ENCODE results near the gene FEM1B.
"Not testable (repeated sequence)": the region's sequence is repeated elsewhere in the genome, so short reads cannot be mapped to it uniquely, and the experiment has no call there.

FEM1B gene

GRCh38 chr15:68277603-68278344, at the start of gene FEM1B:
FEM1B (plus strand) TSS chr15:68277745; CDS start chr15:68278418, 673 bp downstream.
- DNase-seq: peak; percentile 92

DNA sequence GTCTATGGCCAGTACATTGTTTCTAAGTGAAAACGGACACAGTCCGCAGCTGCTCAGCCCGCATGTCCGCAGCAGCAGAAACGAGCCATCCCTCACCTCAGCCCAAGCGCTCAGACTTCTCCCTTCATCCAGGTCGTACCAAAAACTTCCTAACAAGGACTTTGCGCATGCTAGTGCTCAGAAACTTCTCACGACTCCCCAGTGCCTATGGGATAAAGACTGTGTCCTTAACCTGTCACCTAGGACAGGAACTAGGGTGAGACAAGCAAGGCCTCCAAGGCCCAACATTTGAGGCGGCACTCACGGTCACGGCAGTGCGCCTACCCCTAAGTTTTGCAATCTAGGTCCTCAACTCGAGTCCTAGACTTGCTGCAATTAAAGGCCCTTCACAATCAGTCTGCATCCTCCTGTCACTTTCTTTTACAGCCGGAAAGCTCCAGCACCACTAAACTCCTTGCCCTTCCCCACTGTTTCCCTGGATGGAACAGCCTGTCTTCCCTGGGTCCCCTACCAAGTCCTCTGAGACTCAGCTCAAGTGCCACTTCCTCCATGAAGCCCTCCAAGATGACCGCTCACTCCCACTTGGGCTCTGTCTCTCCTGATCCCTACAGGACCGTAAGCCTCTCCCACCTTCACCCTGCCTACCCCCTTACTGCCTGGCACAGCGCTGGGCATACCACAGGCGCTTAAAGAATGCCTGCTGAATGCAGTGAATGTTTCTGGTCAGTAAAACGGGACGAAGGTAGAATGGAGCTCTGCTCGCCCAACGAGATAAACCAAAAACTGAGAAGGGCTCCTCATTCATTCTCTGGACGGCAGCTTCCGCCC, 49.2 kb upstream of the FEM1B start:
- peak; percentile 14 for DNase-seq

DNA sequence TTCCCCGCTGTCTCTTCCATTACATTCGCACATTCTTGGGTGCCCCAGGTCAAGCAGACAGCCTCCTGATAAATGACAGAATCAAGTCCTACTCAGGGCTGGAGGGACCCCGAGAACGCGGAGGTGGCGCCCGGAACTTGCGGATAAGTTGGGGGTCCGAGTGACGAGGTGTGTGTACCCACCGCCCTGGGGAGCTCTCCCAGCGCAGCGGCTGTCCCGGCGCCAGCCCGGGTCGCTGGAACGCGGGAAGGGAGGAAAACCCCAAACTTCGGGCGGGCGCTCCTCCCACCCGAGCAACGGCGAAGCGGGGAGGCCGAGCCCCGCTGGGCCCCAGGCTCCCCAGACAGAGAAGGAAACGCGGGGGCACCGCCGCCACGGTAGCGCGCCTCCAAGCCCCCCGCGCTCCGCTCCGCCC, 48.6 kb upstream of the FEM1B start:
- DNase-seq: peak; percentile 29

DNA sequence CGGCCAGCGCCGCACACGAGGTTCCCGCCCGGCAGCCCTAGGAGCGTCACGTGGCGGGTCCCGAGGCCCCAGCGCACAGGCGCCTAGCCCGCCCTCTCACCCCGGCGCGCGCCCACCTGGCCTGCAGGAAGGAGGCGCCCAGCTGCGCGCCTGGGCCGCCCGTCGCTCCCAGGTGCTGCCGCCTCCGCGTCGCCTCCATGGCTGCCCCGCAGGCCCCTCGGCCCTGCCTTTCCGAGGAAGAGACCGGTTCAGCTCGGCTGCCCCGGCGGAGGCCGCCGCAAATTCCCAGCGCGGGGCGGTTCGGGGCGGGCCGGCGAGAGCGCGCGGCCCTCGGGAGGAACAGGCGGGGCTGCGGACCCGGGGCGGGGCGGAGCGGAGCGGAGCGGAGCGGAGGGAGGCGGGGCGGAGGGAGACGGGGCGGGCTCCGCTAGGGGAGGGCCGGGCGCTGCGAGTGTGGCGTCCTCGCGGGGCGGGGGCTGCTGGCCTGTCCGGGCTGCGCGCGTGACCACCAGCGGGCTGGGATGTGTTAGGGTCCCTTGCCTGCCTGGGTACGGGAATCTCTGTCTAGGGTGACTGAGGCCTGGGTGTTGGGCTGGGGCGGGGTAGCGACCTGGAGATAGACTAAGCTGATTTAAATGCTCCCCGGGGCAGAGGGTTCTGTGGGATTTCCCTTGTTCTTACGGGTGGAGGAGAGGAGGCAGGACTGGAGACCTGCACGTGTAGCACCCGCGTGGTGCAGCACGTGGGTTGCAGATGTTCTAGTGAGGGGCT, 48.0 kb upstream of the FEM1B start, which contains the start of gene CLN6:
TSS of gene CLN6 (minus strand) at position 343 of the 771 bp plus-strand sequence. CDS start at position 199, 144 bp downstream.
- DNase-seq: peak; percentile 85

- DNase-seq: no peak
Measured at GRCh38 chr15:68230157-68231100, 47.1 kb upstream of the FEM1B start.

DNA sequence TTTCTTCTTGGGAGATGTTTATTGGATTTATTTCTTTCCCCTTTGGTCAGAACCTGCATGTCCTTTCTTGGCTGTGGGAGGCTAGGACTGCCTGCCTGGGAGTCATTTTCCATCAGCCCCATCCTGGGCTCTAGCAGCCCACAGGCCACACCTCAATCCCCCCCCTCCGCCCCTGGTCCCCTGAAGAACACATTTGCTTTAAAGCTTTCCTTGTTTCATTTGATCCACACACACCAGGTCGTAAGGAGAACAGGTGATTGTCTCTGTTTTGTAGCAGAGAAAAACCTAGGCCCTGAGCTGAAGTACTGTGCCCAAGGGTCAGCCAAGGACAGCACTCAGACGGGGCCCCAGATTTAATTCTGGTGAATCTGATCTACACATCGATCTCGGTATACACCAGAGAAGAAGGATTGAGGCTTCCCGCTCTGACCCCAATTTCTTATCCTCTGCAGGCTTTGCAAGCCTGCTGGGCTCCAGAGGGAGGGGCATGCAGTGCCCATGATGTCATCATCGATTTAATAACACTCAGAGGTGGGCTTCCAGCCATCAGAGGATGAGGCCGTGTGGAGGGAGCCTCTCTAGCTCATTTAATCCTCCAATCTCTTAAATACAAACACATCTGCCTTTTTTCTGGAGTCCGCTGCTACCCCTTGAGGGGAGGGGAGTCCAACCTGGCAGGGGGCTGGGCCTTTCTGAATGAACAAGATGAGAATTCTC, 46.3 kb upstream of the FEM1B start:
- no peak for DNase-seq

- DNase-seq: no peak
Measured at GRCh38 chr15:68232449-68232848, 45.1 kb upstream of the FEM1B start.

- DNase-seq: no peak
Measured at GRCh38 chr15:68232937-68233336, 44.6 kb upstream of the FEM1B start.

- no peak for DNase-seq
Measured at GRCh38 chr15:68234060-68234459, 43.5 kb upstream of the FEM1B start.

DNA sequence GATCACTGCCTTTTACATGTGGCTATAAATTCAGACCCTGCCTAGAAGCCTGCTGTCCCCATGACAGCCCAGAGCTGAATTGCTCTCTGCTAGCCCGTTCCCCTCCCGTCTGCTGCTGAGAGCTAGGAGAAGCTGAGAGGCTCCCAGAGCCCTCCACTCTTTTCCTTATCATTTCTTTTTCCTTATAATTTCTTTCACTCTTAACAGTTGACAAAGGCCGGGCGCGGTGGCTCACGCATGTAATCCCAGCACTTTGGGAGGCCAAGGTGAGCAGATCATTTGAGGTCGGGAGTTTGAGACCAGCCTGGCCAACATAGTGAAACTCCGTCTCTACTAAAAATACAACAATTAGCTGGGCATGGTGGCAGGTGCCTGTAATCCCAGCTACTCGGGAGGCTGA, 43.0 kb upstream of the FEM1B start:
- DNase-seq: not testable (repeated sequence)

DNA sequence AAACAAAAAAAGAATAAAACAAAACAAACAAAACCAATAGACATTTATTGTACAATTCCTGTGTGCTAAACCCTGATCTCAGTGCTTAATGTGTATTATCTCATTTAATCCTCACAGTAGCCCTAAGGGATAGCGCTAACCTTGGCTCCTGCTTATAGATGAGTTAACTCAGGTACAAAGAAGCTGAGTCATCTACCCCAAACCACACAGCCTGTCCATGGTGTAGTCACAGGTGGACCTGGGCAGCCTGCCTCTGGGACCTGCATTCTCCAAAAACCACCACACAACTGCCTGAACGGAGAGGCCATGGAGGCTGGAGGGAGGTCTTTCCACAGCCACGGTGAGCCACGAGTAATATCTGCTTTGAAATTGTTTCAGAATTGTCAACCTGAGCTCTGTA, 42.5 kb upstream of the FEM1B start:
- no peak for DNase-seq

- no peak for DNase-seq
Measured at GRCh38 chr15:68239025-68239424, 38.5 kb upstream of the FEM1B start.

DNA sequence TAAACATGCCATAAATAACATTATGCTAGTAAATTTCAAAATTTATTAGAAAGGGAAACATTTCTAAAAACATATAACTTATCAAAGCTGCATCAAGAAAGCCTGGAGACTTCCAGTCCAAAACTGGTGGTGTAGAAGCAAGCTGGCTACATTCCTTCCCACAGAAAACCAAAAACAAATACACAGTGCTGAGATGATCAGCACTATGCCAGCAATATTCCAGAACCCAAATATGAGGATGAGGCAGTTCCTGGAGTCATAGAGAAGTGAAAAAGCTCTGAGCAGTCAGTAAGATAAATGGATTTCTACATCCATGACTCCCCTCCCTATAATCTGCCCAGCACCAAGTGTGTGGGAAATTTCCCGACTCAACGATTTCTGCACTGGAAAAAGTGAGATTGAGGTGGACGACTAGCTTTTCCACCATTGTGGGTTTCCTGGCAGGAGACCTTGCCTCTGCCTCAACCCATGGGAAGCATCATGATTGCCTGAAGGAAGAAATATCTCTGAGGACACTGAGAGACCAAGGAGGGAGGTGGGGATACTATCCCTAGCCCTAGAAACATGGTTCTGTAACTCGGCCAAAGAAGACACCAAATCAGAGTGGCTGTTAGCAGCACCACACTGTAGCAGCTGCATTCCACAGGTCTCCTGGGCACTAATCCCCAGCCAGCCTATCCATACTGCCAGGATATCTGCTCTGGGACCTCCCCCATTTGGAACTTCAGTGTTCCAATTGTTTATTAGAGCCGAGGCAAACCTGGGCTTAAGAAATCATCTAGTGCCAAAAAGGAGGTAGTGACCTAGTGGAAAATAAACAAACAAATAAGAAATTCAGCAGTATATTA, 36.2 kb upstream of the FEM1B start:
- no peak for DNase-seq

GRCh38 chr15:68244235-68244634, 33.3 kb upstream of the FEM1B start:
- DNase-seq: no peak

DNA sequence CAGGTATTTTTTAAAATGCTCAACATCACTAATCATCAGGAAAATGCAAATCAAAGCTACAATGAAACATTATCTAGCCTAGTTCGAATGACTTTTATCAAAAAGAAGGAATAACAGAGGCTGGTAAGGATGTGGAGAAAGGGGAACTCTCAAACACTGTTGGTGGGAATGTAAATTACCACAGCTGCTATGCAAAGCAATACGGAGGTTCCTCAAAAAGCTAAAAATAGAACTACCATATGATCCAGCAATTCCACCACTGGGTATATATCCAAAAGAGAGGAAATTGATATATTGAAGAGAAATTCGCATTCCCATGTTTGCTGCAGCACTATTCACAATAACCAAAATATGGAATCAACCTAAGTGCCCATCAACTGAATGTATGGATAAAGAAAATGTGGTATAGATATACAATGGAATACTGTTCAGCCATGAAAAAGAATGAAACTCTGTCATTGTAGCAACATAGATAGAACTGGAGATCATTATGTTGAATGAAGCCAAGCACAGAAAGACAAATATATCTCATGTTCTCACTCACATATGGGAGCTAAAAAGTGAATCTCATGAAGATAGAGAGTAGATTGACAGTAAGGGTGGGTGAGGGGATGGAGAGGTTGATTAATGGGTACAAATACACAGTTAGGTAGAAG, 28.4 kb upstream of the FEM1B start:
- no peak for DNase-seq

GRCh38 chr15:68252925-68253534, 24.5 kb upstream of the FEM1B start:
- DNase-seq: peak; percentile 59

GRCh38 chr15:68256675-68257450, 20.7 kb upstream of the FEM1B start:
- peak; percentile 73 for DNase-seq

- DNase-seq: no peak
Measured at GRCh38 chr15:68258692-68259091, 18.9 kb upstream of the FEM1B start.

DNA sequence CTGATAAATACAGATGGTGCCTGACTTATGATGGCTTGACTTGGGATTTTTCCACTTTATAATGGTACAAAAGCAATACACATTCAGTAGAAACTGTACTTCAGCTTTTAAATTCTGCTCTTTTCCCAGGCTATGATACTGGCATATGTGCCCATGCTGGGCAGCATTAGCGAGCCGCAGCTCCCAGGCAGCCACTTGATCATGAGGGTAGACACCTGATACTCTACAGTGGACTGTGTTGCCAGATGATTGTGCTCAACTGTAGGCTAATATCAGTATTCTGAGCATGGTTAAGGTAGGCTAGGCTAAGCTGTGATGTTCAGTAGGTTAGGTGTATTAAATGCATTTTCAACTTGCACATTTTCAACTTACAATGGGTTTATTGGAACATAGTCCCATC, 17.7 kb upstream of the FEM1B start:
- DNase-seq: no peak
